BLaER1 treated with 17β-estradiol and CSF1 and Interleukin-3, amounts not matched to agents 10 nM and 100 nM (cell line): ENCODE data around the gene TIPIN.
A peak's percentile ranks its signal among the peaks of the same experiment; 100 is the strongest.

Source experiments
- H3K27ac ChIP-seq, 11 experiments: shearing (Covaris generic); formaldehyde crosslinking; 2 replicates each; pipeline ENCODE4 v1.8.1; 2022
- H3K27me3 ChIP-seq, 11 experiments: shearing (Covaris generic); formaldehyde crosslinking; 2 replicates each; pipeline ENCODE4 v1.8.1; 2022
- H3K36me3 ChIP-seq, 11 experiments: shearing (Covaris generic); formaldehyde crosslinking; 2 replicates each; pipeline ENCODE4 v1.8.1; 2022
- H3K4me1 ChIP-seq, 10 experiments: shearing (Covaris generic); formaldehyde crosslinking; 2 replicates each; pipeline ENCODE4 v1.8.1; 2022
- H3K4me2 ChIP-seq, 11 experiments: shearing (Covaris generic); formaldehyde crosslinking; 2 replicates each; pipeline ENCODE4 v1.8.1; 2022
- H3K4me3 ChIP-seq, 10 experiments: shearing (Covaris generic); formaldehyde crosslinking; 2 replicates each; pipeline ENCODE4 v1.8.1; 2022
- H3K9ac ChIP-seq, 11 experiments: shearing (Covaris generic); formaldehyde crosslinking; 2 replicates each; pipeline ENCODE4 v1.8.1; 2022
- H3K9me3 ChIP-seq, 11 experiments: shearing (Covaris generic); formaldehyde crosslinking; replicated peaks in 1 of 11; 2 replicates each; pipeline ENCODE4 v1.8.1; 2022
- H4K20me1 ChIP-seq, 11 experiments: shearing (Covaris generic); formaldehyde crosslinking; 2 replicates each; pipeline ENCODE4 v1.8.1; 2022
- Cebpa-rat ChIP-seq, 11 experiments: shearing (Covaris generic); IDR thresholded peaks; 2 replicates each; pipeline ENCODE4 v1.8.1; 2022

Gene TIPIN

GRCh38 chr15:66302489-66303278 is 53.8 kb downstream of the TIPIN start:
- H3K27ac ChIP-seq = no peak overlapping the region
- no peak overlapping the region for H3K4me2 ChIP-seq
- no peaks in the 10 kb centered on the region for H3K27me3 ChIP-seq
- no peak overlapping the region for H3K9ac ChIP-seq
- TF ChIP-seq Cebpa-rat (IDR thresholded peaks at IDR 0.05) = no peak
- H3K36me3 ChIP-seq = peaks cover 32 to 95% (median 70%) of the 10 kb centered on the region in 11 experiments
- H3K4me3 ChIP-seq = no peak overlapping the region
- H4K20me1 ChIP-seq = peaks cover 0 to 6% (median 0%) of the 10 kb centered on the region in 11 experiments; a peak in 1 of 22 replicates
- peaks cover 0 to 13% (median 4%) of the 10 kb centered on the region in 10 experiments; a peak in 6 of 20 replicates for H3K4me1 ChIP-seq
- H3K9me3 ChIP-seq = no peaks in the 10 kb centered on the region

GRCh38 chr15:66298803-66299251 is 57.7 kb downstream of the TIPIN start:
- peaks cover 11 to 26% (median 21%) of the 10 kb centered on the region in 10 experiments for H3K4me1 ChIP-seq
- no peak overlapping the region for H3K27ac ChIP-seq

GRCh38 chr15:66296186-66296585 is 60.3 kb downstream of the TIPIN start:
- Histone ChIP-seq H3K4me2 (peak overlapping the region in 5 of 11 experiments; percentile 1 to 93 (median 93); a peak in 6 of 22 replicates), H3K4me1 (peaks cover 24 to 44% (median 38%) of the 10 kb centered on the region in 10 experiments), H3K36me3 (peaks cover 24 to 49% (median 39%) of the 10 kb centered on the region in 11 experiments), H3K27me3 (no peaks in the 10 kb centered on the region), H3K9me3 (no peaks in the 10 kb centered on the region), H3K4me3 (no peak overlapping the region), H4K20me1 (0 out of 22 replicates have a peak, but pooled peaks cover 0 to 4% (median 0%) of the 10 kb centered on the region in 11 experiments), H3K9ac (no peak overlapping the region), H3K27ac (no peak overlapping the region; a peak in 1 of 22 replicates)
- TF ChIP-seq Cebpa-rat (IDR thresholded peaks at IDR 0.05) = no peak

More at GRCh38 chr15:66298803-66299251, 57.7 kb downstream of the TIPIN start:
- Histone ChIP-seq H3K4me2 (no peak overlapping the region), H4K20me1 (peaks cover 0 to 6% (median 0%) of the 10 kb centered on the region in 11 experiments; a peak in 1 of 22 replicates), H3K9me3 (no peaks in the 10 kb centered on the region), H3K36me3 (peaks cover 25 to 74% (median 54%) of the 10 kb centered on the region in 11 experiments), H3K9ac (no peak overlapping the region), H3K4me3 (no peak overlapping the region), H3K27me3 (no peaks in the 10 kb centered on the region)
- TF ChIP-seq Cebpa-rat (IDR thresholded peaks at IDR 0.05) = no peak

GRCh38 chr15:66294932-66295235 is 61.6 kb downstream of the TIPIN start:
- no peak for TF ChIP-seq Cebpa-rat (IDR thresholded peaks at IDR 0.05)
- H3K27me3 ChIP-seq = no peaks in the 10 kb centered on the region
- peak overlapping the region in 9 of 11 experiments; percentile 81 to 98 (median 95); a peak in 16 of 22 replicates for H3K27ac ChIP-seq
- H3K4me1 ChIP-seq = peaks cover 24 to 54% (median 47%) of the 10 kb centered on the region in 10 experiments
- H3K4me3 ChIP-seq = peak overlapping the region; percentile 62 to 80 (median 72); a peak in 18 of 20 replicates
- 0 out of 22 replicates have a peak, but pooled peaks cover 0 to 4% (median 0%) of the 10 kb centered on the region in 11 experiments for H4K20me1 ChIP-seq
- H3K4me2 ChIP-seq = peak overlapping the region; percentile 83 to 93 (median 91)
- no peaks in the 10 kb centered on the region for H3K9me3 ChIP-seq
- H3K36me3 ChIP-seq = peaks cover 12 to 39% (median 32%) of the 10 kb centered on the region in 11 experiments
- peak overlapping the region; percentile 83 to 98 (median 92); a peak in 18 of 22 replicates for H3K9ac ChIP-seq

- peak overlapping the region; percentile 83 to 93 (median 91) for H3K4me2 ChIP-seq
- peak overlapping the region; percentile 62 to 80 (median 72) for H3K4me3 ChIP-seq
- H4K20me1 ChIP-seq = 0 out of 22 replicates have a peak, but pooled peaks cover 0 to 4% (median 0%) of the 10 kb centered on the region in 11 experiments
- H3K4me1 ChIP-seq = peaks cover 24 to 57% (median 48%) of the 10 kb centered on the region in 10 experiments
- no peaks in the 10 kb centered on the region for H3K27me3 ChIP-seq
- H3K9me3 ChIP-seq = no peaks in the 10 kb centered on the region
- peaks cover 7 to 34% (median 28%) of the 10 kb centered on the region in 11 experiments for H3K36me3 ChIP-seq
- H3K27ac ChIP-seq = peak overlapping the region; percentile 80 to 98 (median 93)
- peak in 4 of 11 experiments; percentile 11 to 63 (median 34); a peak in 1 of 22 replicates for TF ChIP-seq Cebpa-rat (IDR thresholded peaks at IDR 0.05)
- peak overlapping the region; percentile 83 to 98 (median 92) for H3K9ac ChIP-seq
Measured at GRCh38 chr15:66294157-66294931, 62.1 kb downstream of the TIPIN start.

- peak within 1 kb of the TSS; percentile 80 to 98 (median 93) for H3K27ac ChIP-seq
- H3K4me1 ChIP-seq = peaks cover 24 to 57% (median 48%) of the 10 kb centered on the region in 10 experiments
Measured at GRCh38 chr15:66293419-66294156, 62.9 kb downstream of the TIPIN start, which contains the start of gene DIS3L. Gene DIS3L (plus strand): TSS chr15:66293568. CDS start chr15:66293597, 29 bp downstream.

GRCh38 chr15:66292571-66293418 is 63.7 kb downstream of the TIPIN start:
- Histone ChIP-seq H3K4me3 (peak overlapping the region; percentile 62 to 80 (median 72)), H3K27ac (peak overlapping the region; percentile 80 to 98 (median 93)), H3K9ac (peak overlapping the region; percentile 83 to 98 (median 92)), H3K4me2 (peak overlapping the region; percentile 83 to 93 (median 91)), H3K4me1 (peaks cover 24 to 57% (median 48%) of the 10 kb centered on the region in 10 experiments), H3K27me3 (no peaks in the 10 kb centered on the region), H3K36me3 (peaks cover 0 to 18% (median 13%) of the 10 kb centered on the region in 11 experiments; a peak in 17 of 22 replicates), H3K9me3 (no peaks in the 10 kb centered on the region), H4K20me1 (no peaks in the 10 kb centered on the region)
- no peak for TF ChIP-seq Cebpa-rat (IDR thresholded peaks at IDR 0.05)

More at GRCh38 chr15:66293419-66294156, 62.9 kb downstream of the TIPIN start, which contains the start of gene DIS3L:
- Histone ChIP-seq H3K4me2 (peak within 1 kb of the TSS; percentile 83 to 93 (median 91)), H3K36me3 (peaks cover 0 to 26% (median 20%) of the 10 kb centered on the region in 11 experiments; a peak in 19 of 22 replicates), H3K9me3 (no peaks in the 10 kb centered on the region), H3K27me3 (no peaks in the 10 kb centered on the region), H3K4me3 (peak within 1 kb of the TSS; percentile 62 to 80 (median 72)), H3K9ac (peak within 1 kb of the TSS; percentile 83 to 98 (median 92)), H4K20me1 (no peaks in the 10 kb centered on the region)
- no peak for TF ChIP-seq Cebpa-rat (IDR thresholded peaks at IDR 0.05)
